VCaP (cell line): ENCODE data around the gene TMA7B.

Source experiments
- H3K27ac ChIP-seq: fragments of 450-650 bp; 2 replicates; pipeline ENCODE4 v1.5.1; 2017
- TF ChIP-seq, protein P1 (sequence below): fragments of 450-650 bp; conservative IDR thresholded peaks from 2 replicates; pipeline ENCODE4 v1.5.1; 2017; ENCODE audit warnings: mild to moderate bottlenecking, moderate library complexity

The TMA7B gene

DNA sequence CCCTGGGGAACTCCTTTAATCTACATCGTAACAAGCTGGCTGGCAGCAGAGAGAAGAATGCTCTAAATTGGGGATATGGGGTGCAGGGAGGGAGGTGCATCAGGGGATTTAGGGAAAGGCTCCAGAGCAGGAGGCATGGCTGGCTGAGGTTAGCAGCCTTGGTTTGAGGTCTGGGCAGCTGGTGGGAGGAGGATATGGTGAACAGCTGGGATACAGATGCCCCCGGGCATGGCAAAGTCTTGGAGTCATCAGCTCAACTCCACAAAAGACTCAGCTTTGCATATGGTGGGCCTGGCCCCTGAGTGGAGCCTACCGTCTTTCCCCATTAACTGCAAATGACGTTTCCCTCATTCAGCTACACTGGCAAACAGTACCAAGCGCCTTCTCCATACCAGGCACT is 40.0 kb downstream of the TMA7B start:
- TF ChIP-seq, protein P1, sequence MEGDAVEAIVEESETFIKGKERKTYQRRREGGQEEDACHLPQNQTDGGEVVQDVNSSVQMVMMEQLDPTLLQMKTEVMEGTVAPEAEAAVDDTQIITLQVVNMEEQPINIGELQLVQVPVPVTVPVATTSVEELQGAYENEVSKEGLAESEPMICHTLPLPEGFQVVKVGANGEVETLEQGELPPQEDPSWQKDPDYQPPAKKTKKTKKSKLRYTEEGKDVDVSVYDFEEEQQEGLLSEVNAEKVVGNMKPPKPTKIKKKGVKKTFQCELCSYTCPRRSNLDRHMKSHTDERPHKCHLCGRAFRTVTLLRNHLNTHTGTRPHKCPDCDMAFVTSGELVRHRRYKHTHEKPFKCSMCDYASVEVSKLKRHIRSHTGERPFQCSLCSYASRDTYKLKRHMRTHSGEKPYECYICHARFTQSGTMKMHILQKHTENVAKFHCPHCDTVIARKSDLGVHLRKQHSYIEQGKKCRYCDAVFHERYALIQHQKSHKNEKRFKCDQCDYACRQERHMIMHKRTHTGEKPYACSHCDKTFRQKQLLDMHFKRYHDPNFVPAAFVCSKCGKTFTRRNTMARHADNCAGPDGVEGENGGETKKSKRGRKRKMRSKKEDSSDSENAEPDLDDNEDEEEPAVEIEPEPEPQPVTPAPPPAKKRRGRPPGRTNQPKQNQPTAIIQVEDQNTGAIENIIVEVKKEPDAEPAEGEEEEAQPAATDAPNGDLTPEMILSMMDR: no peak
- no peak overlapping the region for H3K27ac ChIP-seq

DNA sequence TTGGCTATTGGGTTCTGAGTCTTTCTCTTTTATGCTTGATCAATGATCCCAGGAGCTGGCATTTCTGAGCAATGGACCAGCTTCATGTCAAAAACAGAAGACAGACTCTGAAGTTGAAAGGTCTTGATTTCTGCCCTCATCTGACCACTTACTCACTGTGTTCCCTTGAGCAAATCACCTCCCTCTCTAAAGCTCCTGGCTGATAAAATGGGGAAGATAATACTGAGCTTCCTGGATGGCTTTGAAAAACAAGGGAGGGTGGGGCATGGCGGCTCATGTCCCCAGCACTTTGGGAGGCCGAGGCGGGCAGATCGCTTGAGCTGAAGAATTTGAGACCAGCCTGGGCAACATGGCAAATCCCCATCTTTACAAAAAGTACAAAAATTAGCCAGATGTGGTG is 40.9 kb downstream of the TMA7B start:
- H3K27ac ChIP-seq: no peak overlapping the region
- TF ChIP-seq, protein P1: no peak

DNA sequence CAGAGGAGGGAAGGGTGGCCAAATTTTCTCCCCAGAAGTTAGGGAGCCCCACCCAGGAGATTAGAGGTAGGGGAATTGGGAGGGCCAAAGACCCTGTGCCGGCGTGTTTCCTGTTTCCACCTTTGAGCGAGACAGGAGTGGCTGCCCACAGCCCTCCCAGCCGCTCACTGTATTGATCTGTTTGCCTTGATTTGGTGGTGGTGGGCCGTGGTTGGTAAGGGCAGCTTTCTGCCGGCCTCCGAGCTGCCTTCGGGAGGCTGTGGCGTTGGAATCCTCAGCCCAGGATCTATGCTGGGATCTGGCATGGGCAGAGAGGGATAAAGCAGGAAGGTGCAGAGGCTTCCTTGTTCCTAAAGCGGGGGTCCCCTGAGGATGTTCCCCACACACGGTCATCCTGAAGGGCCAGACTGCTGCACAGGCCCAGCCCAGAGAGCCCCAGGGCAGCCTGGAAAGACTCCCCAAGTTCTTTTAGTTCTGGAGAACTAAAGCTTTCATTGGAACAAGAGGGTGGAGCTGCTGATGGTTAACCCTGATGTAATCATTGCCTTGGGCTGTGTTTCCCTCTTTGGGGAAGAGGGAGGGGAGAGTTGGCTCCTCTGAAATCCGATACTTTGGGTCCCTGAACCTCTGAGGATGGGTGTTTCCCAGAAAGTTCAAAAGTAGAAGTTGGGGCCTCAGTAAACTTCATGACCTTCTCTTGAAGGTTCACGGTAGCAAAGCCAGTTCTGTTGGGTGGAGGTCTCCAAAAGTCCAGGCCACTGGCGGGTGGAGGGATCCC is 41.8 kb downstream of the TMA7B start:
- no peak overlapping the region for H3K27ac ChIP-seq
- TF ChIP-seq, protein P1: no peak

DNA sequence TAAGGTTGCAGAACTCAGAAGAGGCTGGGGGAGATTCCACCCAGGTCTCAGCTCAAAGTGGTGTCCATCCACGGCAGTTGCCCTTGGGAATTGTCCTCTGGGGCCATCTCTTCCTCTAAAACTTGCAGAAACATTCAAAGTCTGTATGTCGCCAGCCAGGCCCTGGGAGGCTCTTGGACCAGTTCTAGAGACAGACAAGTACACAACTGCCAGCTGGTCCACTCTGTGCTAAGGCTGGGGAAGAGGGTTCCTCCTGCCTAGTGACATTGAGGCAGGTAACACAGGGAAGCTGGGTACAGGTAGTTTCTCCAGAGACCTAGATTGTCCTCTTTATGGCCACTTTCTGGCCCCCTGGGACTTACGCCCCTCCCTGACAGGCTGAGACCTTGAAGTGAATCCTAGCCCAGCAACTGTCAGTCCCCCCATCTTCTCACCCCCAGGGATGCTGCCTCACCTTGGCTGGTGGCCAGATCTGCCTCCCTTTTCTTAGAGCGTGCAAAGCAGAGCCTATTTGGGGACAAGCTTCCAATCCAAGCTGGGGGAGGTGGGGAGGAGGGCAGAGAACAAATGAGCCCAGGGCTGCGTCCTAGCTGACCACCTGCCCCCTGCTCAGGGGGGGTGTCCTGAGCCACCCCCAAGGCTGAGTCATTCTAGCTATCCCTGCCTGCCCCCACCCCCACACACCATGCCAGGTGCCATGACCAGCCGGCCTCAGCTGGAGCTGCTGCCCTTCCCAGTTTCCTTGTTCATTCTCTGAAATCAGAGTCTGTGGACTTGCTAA is 42.9 kb downstream of the TMA7B start:
- no peak overlapping the region for H3K27ac ChIP-seq
- TF ChIP-seq, protein P1: no peak

DNA sequence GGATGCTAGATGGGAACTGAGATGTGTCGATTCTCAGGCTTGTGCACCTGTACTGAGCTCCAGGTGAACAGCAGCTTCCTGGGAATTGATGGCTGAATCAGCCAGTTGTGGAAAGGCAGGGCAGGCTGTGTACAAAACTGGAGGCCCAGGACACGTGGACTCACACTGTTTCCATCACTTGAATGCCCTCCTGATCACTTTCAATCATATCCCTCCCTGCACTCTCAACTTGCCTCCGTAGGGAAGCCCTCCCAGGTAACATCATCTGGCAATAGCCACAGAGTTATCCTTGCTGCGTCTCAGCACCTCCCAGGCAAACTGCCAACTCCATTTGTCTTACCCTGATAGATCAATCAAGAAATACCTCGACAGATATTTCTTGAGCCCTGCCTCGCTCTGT is 44.6 kb downstream of the TMA7B start:
- H3K27ac ChIP-seq: no peak overlapping the region
- TF ChIP-seq, protein P1: no peak

DNA sequence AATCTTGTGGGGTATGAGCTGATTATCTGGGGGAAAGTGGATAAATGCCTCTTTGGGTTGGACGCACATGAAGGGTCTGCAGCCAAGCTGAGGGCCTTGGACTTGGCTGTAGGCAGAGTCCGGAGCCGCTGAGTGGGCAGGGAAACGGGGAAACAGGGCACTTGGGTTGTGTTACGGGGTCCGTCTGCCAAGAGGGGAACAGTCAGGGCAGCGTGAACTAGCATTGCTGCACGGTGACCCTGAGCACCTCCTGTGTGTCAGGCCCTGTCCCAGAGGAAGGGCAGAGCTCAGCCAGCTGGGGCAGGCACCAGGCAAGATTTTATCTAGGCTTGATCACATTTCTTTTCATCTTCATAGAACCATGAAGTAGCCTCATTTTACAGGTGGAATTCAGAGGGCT is 46.4 kb downstream of the TMA7B start:
- TF ChIP-seq, protein P1: no peak

DNA sequence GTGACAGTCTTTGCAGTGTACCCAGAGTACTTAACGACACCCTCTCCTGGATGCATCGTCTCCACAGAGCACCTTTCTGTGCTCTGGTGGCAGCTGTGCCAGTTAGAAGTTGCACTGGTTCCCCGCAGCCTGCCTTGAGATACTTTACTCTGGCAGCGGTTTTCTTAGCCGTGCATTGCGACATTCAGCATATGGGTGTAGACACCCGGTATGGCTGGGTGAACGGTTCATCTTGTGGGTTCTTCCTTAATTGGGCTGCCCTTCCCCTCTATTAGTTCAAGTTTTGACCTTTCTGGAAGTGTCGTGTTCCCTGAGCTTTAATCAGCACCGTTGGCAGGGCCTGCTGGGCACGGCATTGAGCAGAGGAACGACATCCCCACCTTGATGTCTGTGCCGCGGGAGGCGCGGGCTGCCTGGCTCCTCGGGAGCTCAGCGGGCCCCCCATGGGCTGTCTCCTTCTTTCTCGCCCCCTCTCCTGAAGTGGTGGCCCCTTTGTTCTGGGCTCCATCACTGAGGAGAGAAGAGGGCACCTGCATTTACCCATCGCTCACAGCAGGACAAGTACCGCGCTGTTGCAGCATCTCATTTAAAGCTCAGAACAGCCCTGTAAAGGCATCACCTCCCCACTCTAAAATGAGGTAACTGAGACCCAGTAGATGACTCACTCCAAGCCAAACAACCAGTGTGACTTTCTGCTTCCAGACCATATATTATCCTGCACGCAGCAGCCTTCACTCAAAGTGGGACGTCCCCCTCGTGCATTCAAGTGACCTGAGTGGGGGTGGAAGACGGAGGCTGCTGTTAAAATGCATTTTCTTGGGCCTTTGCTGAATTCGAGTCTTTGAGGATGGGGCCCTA is 47.9 kb downstream of the TMA7B start:
- no peak overlapping the region for H3K27ac ChIP-seq
- TF ChIP-seq, protein P1: no peak

More for the DNA sequence above, 46.4 kb downstream of the TMA7B start:
- H3K27ac ChIP-seq: no peak overlapping the region
